ENCODE measurements around the gene JAM3.

- TF ChIP-seq CBX8 (IDR thresholded peaks at IDR 0.05; ENCODE audit: borderline replicate concordance, low read depth, low read length) (no peak), POLR2A (IDR thresholded peaks at IDR 0.05; ENCODE audit: control extremely low read depth in 1 of 2, low read depth in 2 of 2, low read length in 2 of 2) (no peak), EP300 (IDR thresholded peaks at IDR 0.05; ENCODE audit: borderline replicate concordance in 1 of 2, low read depth in 2 of 2, low read length in 2 of 2) (no peak), EGR1 (IDR thresholded peaks at IDR 0.05; ENCODE audit: borderline replicate concordance, low read depth, low read length) (no peak), SP1 (IDR thresholded peaks at IDR 0.05; ENCODE audit: low read depth, low read length) (no peak), RNF2 (IDR thresholded peaks at IDR 0.05; ENCODE audit: borderline replicate concordance, low read depth, low read length, missing control alignments, poor library complexity, severe bottlenecking) (no peak), CTCF (IDR thresholded peaks at IDR 0.05; ENCODE audit: control extremely low read depth in 1 of 3, insufficient read depth in 1 of 3, low read depth in 1 of 3, low read length in 3 of 3) (no peak), POLR2AphosphoS5 (IDR thresholded peaks at IDR 0.05; ENCODE audit: low read depth, low read length) (no peak), BRCA1 (IDR thresholded peaks at IDR 0.05; ENCODE audit: low read depth, low read length) (no peak), SIRT6 (IDR thresholded peaks at IDR 0.05; ENCODE audit: low read length) (no peak), CEBPB (IDR thresholded peaks at IDR 0.05; ENCODE audit: low read depth, low read length) (no peak), FOSL1 (IDR thresholded peaks at IDR 0.05; ENCODE audit: insufficient read depth, low read depth, low read length) (no peak), E2F6 (IDR thresholded peaks at IDR 0.05) (no peak)
Observed at GRCh38 chr11:134063124-134063495, 5.8 kb upstream of the JAM3 start.

Measured in H1 (cell line).